Upper lobe of left lung (tissue), 4 donors: ENCODE data around the gene KDM4B.

Source experiments
- EP300 ChIP-seq, 4 donors: sonication (generic); formaldehyde crosslinking; IDR thresholded peaks; one replicate each; pipeline ENCODE4 v1.5.1; 2017; ENCODE audit warnings: antibody characterized with exemption in 4 of 4, control low read depth in 2 of 4
- POLR2A ChIP-seq, 4 donors: fragments of 450-650 bp; IDR thresholded peaks; one replicate each; pipeline ENCODE4 v1.5.1; 2016 to 2017; ENCODE audit warnings: antibody characterized with exemption in 4 of 4, mild to moderate bottlenecking in 2 of 4
- TF ChIP-seq, protein P1 (sequence below), 6 experiments: fragments of 450-650 bp in 4 of 6; fragments of 200-600 bp in 2 of 6; sonication (generic) in 2 of 6; IDR thresholded peaks; one replicate each; pipeline ENCODE4 v1.5.1; 2016 to 2019; ENCODE audit warnings: antibody characterized with exemption in 6 of 6

DNA sequence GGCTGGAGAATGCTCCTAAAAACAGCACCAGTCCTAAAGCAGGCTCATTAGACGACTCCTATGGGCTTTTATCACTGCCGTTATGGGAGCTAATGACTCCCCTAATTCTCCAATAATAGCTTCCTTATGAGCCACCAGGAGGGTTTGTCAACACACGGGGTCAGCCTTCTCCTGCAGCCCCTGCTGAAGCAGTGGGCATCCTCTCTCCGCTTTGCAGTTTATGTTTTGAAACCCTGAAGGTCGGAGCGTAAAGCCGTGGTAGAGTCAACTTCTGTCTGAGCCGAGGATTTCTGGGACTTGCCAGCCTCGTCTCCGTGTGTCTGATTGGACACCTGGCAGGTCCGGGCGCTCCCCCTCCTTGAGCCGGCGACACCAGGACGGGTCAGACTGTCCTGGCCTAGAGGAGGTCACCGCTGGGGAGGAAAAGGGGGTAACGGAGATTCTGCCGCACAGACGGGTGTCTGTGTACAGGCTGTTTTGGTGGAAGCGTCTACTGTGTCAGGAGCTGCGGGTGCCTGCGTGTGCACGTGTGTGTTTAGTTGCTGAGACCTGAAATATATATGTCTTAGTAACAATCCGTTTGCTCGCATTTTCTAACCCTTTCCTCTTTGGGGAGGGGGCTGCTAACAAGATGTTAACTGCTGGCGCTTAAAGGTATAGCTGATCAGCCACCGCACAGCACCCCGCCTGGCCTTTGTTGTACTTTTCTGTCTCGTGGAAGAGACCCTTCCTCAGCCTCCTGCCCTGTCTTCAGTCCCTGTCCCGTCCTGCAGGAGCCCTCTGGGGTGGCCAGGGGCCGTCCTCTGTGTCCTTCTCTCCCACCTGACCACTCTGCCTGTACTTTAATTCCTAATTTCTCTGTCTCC is 1.9 kb downstream of the KDM4B start:
- TF ChIP-seq, protein P1, sequence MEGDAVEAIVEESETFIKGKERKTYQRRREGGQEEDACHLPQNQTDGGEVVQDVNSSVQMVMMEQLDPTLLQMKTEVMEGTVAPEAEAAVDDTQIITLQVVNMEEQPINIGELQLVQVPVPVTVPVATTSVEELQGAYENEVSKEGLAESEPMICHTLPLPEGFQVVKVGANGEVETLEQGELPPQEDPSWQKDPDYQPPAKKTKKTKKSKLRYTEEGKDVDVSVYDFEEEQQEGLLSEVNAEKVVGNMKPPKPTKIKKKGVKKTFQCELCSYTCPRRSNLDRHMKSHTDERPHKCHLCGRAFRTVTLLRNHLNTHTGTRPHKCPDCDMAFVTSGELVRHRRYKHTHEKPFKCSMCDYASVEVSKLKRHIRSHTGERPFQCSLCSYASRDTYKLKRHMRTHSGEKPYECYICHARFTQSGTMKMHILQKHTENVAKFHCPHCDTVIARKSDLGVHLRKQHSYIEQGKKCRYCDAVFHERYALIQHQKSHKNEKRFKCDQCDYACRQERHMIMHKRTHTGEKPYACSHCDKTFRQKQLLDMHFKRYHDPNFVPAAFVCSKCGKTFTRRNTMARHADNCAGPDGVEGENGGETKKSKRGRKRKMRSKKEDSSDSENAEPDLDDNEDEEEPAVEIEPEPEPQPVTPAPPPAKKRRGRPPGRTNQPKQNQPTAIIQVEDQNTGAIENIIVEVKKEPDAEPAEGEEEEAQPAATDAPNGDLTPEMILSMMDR (IDR thresholded peaks at IDR 0.05) = no peak
- TF ChIP-seq EP300 (IDR thresholded peaks at IDR 0.05) (no peak), POLR2A (IDR thresholded peaks at IDR 0.05) (no peak)
